PC-9 (cell line): ENCODE results near the gene POLA2. TPM values are rescaled to one million over a fixed set of nuclear protein-coding genes. Genes with fewer than 3 reads are reported as not detected.

Source experiments
- BruUV-seq: library from RNA; stranded (reverse); fragments of 400-500 nt; replicated peaks from 2 replicates; lab custom pipeline; 2021; lab: Mats Ljungman, UMichigan
- CTCF ChIA-PET: fragments of 300-600 bp; sonication (Branson Sonifier 250); formaldehyde crosslinking; loops from one replicate; lab custom pipeline; 2022; ENCODE audit warnings: antibody characterized with exemption; lab: Charles Lee
- POLR2A ChIA-PET: fragments of 300-600 bp; sonication (Branson Sonifier 250); formaldehyde crosslinking; loops from one replicate; lab custom pipeline; 2022; ENCODE audit warnings: antibody characterized with exemption; ENCODE audit not compliant: unreplicated experiment; lab: Charles Lee
- DNase-seq, 2 experiments: peaks; one replicate each; pipeline versions ENCODE4 v3.0.0 to v3.0.0-alpha.2; 2015 to 2022; ENCODE audit warnings: mixed read lengths in 1 of 2
- H2AFZ ChIP-seq: fragments of 200-600 bp; sonication (generic); 2 replicates; pipeline ENCODE4 v1.8.1; 2017; ENCODE audit warnings: antibody characterized with exemption
- H3F3A ChIP-seq: fragments of 200-600 bp; sonication (generic); 2 replicates; pipeline ENCODE4 v1.8.1; 2017; ENCODE audit warnings: antibody characterized with exemption, mild to moderate bottlenecking, low read depth; ENCODE audit not compliant: insufficient read depth
- H3K27ac ChIP-seq: fragments of 200-600 bp; sonication (generic); 2 replicates; pipeline ENCODE4 v1.6.1; 2016; ENCODE audit warnings: mixed run types
- H3K27me3 ChIP-seq: fragments of 200-600 bp; sonication (generic); 2 replicates; pipeline ENCODE4 v1.6.1; 2016; ENCODE audit warnings: low read depth, mixed run types; ENCODE audit not compliant: insufficient read depth
- H3K36me3 ChIP-seq: fragments of 200-600 bp; sonication (generic); 2 replicates; pipeline ENCODE4 v1.6.1; 2016; ENCODE audit warnings: low read depth, mixed run types
- H3K4me1 ChIP-seq: fragments of 200-600 bp; sonication (generic); replicated peaks from 2 replicates; pipeline ENCODE4 v1.6.1; 2016; ENCODE audit warnings: mixed run types; ENCODE audit not compliant: insufficient read depth
- H3K4me2 ChIP-seq: fragments of 200-600 bp; sonication (generic); 2 replicates; pipeline ENCODE4 v1.6.1; 2017; ENCODE audit warnings: mixed run types
- H3K4me3 ChIP-seq: fragments of 200-600 bp; sonication (generic); 2 replicates; pipeline ENCODE4 v1.6.1; 2016; ENCODE audit warnings: mixed run types
- H3K79me2 ChIP-seq: fragments of 200-600 bp; sonication (generic); 2 replicates; pipeline ENCODE4 v1.6.1; 2017; ENCODE audit warnings: low read depth, mixed run types
- H3K9me2 ChIP-seq: fragments of 200-600 bp; sonication (generic); 2 replicates; pipeline ENCODE4 v1.8.1; 2017; ENCODE audit warnings: mild to moderate bottlenecking; ENCODE audit not compliant: insufficient read depth
- H3K9me3 ChIP-seq: fragments of 200-600 bp; sonication (generic); 2 replicates; pipeline ENCODE4 v1.8.1; 2016; ENCODE audit warnings: low read depth; ENCODE audit not compliant: insufficient read depth
- H4K20me1 ChIP-seq: fragments of 200-600 bp; sonication (generic); 2 replicates; pipeline ENCODE4 v1.8.1; 2017; ENCODE audit not compliant: insufficient read depth
- CTCF ChIP-seq: fragments of 200-600 bp; sonication (generic); conservative IDR thresholded peaks from 2 replicates; pipeline ENCODE4 v1.6.1; 2017; ENCODE audit warnings: mixed run types, antibody characterized with exemption, mild to moderate bottlenecking, moderate library complexity
- EZH2 ChIP-seq: fragments of 200-600 bp; sonication (generic); IDR thresholded peaks from 2 replicates; pipeline ENCODE4 v1.8.0; 2017; ENCODE audit warnings: antibody characterized with exemption, low read depth
- intact Hi-C: fragments of 100-400 bp; cut with micrococcal nuclease; formaldehyde crosslinking; loops from one replicate; pipeline ENCODE4 v1.10.0; 2022; ENCODE audit not compliant: unreplicated experiment
- total RNA-seq: library from RNA; stranded (reverse); gene quantifications from 2 replicates; pipeline ENCODE4 v1.2.3, GENCODE V29; 2021

Gene POLA2
- total RNA-seq, 1 experiment from 2014 or later, result 39.3 TPM

- no peak overlapping the region for H2AFZ ChIP-seq
- POLR2A ChIA-PET, result interaction anchor here (0.6 to 3.1 kb wide), 12 partner anchors 8 to 753 kb away, joined by 3 to 57 read pairs (median 5); partner anchors contain the start of genes DPF2 and FAU
- peak overlapping the region; percentile 90 for H3K4me3 ChIP-seq
- CTCF ChIA-PET, result interaction anchor here (0.5 to 5.2 kb wide), 11 partner anchors 11 to 179 kb away, joined by 3 to 151 read pairs (median 4); partner anchors contain the start of gene POLA2
- TF ChIP-seq EZH2 (no peak), CTCF (no peak)
- DNase-seq, result peak; percentile 86 to 88
- H3K4me1 ChIP-seq, result peaks cover 42% of the 10 kb centered on the region
- H3K79me2 ChIP-seq, result peaks cover 68% of the 10 kb centered on the region
- H3F3A ChIP-seq, result peaks cover 62% of the 10 kb centered on the region; the same call in 1 of the 2 replicates
- H3K27ac ChIP-seq, result peak overlapping the region; percentile 54
- no peaks in the 10 kb centered on the region for H3K27me3 ChIP-seq
- H3K36me3 ChIP-seq, result peaks cover 14% of the 10 kb centered on the region
- no peaks in the 10 kb centered on the region for H3K9me2 ChIP-seq
- no peaks in the 10 kb centered on the region for H3K9me3 ChIP-seq
- peaks cover 34% of the 10 kb centered on the region for H4K20me1 ChIP-seq
- intact Hi-C loops, result loop anchor here (1.0 to 2.0 kb wide), 2 partner anchors 13 to 38 kb away; partner anchors contain the start of gene TIGD3
- BruUV-seq, result no TSS peak
- H3K4me2 ChIP-seq, result peak overlapping the region; percentile 91
Measured at GRCh38 chr11:65317025-65317786, 55.4 kb downstream of the POLA2 start.

GRCh38 chr11:65320386-65321075, 58.8 kb downstream of the POLA2 start:
- no peak overlapping the region for H3K4me2 ChIP-seq
- peaks cover 55% of the 10 kb centered on the region; the same call in 1 of the 2 replicates for H3F3A ChIP-seq
- BruUV-seq, result no TSS peak
- DNase-seq, result no peak
- ChIA-PET CTCF (interaction anchor here (0.6 kb wide), 1 partner anchor 184 kb away, joined by 6 read pairs; no protein-coding TSS in a partner anchor), POLR2A (interaction anchor here (0.6 kb wide), 1 partner anchor 10 kb away, joined by 10 read pairs; no protein-coding TSS in a partner anchor)
- H3K4me3 ChIP-seq, result no peak overlapping the region
- H3K9me3 ChIP-seq, result no peaks in the 10 kb centered on the region
- H2AFZ ChIP-seq, result no peak overlapping the region
- no peaks in the 10 kb centered on the region for H3K9me2 ChIP-seq
- TF ChIP-seq EZH2 (no peak), CTCF (no peak)
- peaks cover 19% of the 10 kb centered on the region for H3K36me3 ChIP-seq
- no peaks in the 10 kb centered on the region for H3K27me3 ChIP-seq
- intact Hi-C loops, result no loop called here
- peaks cover 23% of the 10 kb centered on the region for H3K4me1 ChIP-seq
- no peak overlapping the region for H3K27ac ChIP-seq
- peaks cover 55% of the 10 kb centered on the region for H3K79me2 ChIP-seq
- H4K20me1 ChIP-seq, result peaks cover 41% of the 10 kb centered on the region

- Histone ChIP-seq H3K4me2 (no peak overlapping the region), H3F3A (peaks cover 51% of the 10 kb centered on the region; the same call in 1 of the 2 replicates), H3K79me2 (peaks cover 50% of the 10 kb centered on the region), H4K20me1 (peaks cover 41% of the 10 kb centered on the region), H3K9me2 (no peaks in the 10 kb centered on the region), H3K36me3 (peaks cover 19% of the 10 kb centered on the region), H3K27me3 (no peaks in the 10 kb centered on the region), H2AFZ (no peak overlapping the region), H3K27ac (no peak overlapping the region), H3K4me1 (peaks cover 21% of the 10 kb centered on the region), H3K4me3 (no peak overlapping the region), H3K9me3 (no peaks in the 10 kb centered on the region)
- ChIA-PET POLR2A (interaction anchor here (0.6 kb wide), 1 partner anchor 10 kb away, joined by 10 read pairs; no protein-coding TSS in a partner anchor), CTCF (interaction anchor here (0.6 kb wide), 2 partner anchors 46 to 184 kb away, joined by 6 to 7 read pairs; no protein-coding TSS in a partner anchor)
- intact Hi-C loops, result no loop called here
- BruUV-seq, result no TSS peak
- DNase-seq, result no peak
- no peak for TF ChIP-seq CTCF
- TF ChIP-seq EZH2, result no peak
Measured at GRCh38 chr11:65321076-65321475, 59.3 kb downstream of the POLA2 start.
